ENCODE results near the gene SAMD3.

- TF ChIP-seq CTCF (IDR thresholded peaks at IDR 0.05; ENCODE audit: insufficient read depth, low read length, poor library complexity, severe bottlenecking) (no peak), EZH2phosphoT487 (conservative IDR thresholded peaks at IDR 0.05; ENCODE audit: low read length) (no peak)
Measured at GRCh38 chr6:130190701-130191690, 31.8 kb downstream of the SAMD3 start.

Data from SU-DHL-6 (cell line).